ENCODE data around the gene GPR37.

DNA sequence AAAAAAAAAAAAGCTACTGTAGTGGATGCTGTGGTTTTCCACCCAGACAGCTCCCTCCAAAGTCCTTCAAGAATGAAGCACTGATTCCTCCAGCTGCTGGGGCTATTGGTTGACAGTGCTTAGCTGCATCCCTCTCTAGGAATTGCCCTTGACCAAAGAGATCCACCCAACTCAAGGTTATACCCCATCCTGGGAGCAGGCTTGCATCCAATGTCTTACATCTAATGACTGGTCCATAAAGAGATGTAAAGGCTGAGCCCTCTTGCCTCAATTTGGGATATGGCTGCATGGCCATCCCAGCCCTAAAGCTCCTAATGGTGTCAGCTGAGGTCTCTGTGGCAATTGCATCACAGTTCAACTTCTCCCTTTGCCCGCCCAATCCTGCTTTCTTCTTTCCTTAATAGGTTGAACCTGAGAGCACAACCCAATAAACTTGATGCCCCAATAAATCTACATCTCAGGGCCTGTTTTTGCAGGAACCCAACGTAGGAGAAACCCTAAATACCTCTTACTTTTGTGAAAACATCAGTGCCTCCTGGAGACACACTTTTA lies 4.4 kb downstream of the GPR37 start:
- TF ChIP-seq, protein P1, sequence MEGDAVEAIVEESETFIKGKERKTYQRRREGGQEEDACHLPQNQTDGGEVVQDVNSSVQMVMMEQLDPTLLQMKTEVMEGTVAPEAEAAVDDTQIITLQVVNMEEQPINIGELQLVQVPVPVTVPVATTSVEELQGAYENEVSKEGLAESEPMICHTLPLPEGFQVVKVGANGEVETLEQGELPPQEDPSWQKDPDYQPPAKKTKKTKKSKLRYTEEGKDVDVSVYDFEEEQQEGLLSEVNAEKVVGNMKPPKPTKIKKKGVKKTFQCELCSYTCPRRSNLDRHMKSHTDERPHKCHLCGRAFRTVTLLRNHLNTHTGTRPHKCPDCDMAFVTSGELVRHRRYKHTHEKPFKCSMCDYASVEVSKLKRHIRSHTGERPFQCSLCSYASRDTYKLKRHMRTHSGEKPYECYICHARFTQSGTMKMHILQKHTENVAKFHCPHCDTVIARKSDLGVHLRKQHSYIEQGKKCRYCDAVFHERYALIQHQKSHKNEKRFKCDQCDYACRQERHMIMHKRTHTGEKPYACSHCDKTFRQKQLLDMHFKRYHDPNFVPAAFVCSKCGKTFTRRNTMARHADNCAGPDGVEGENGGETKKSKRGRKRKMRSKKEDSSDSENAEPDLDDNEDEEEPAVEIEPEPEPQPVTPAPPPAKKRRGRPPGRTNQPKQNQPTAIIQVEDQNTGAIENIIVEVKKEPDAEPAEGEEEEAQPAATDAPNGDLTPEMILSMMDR (IDR thresholded peaks at IDR 0.05; ENCODE audit: low read length): no peak
- no peak for TF ChIP-seq EZH2 (optimal IDR thresholded peaks at IDR 0.05; ENCODE audit: low read depth, low read length)
